IPS DF 6.9 (cell line): Measurements from ENCODE around the gene GDAP2.

Experiments used
- DNase-seq: peaks from one replicate; pipeline ENCODE4 v3.0.0-alpha.2; 2013; ENCODE audit warnings: low read depth, low spot score
- H3K27ac ChIP-seq: one replicate; pipeline ENCODE4 v1.5.1; 2013; ENCODE audit warnings: low read length, control low read depth
- H3K27me3 ChIP-seq: 2 replicates; pipeline ENCODE4 v1.6.1; 2013; ENCODE audit warnings: mild to moderate bottlenecking, low read length; ENCODE audit not compliant: control insufficient read depth, insufficient read depth
- H3K36me3 ChIP-seq: 2 replicates; pipeline ENCODE4 v1.6.1; 2013; ENCODE audit warnings: low read length; ENCODE audit not compliant: control insufficient read depth, insufficient read depth
- H3K4me1 ChIP-seq: 2 replicates; pipeline ENCODE4 v1.6.1; 2013; ENCODE audit warnings: low read length; ENCODE audit not compliant: control insufficient read depth, insufficient read depth
- H3K4me3 ChIP-seq: 2 replicates; pipeline ENCODE4 v1.5.1; 2013; ENCODE audit warnings: mild to moderate bottlenecking, low read length
- H3K9me3 ChIP-seq: 2 replicates; pipeline ENCODE4 v1.6.1; 2013; ENCODE audit warnings: low read length, inconsistent platforms; ENCODE audit not compliant: control insufficient read depth, insufficient read depth
- WGBS: extraction: QIAGEN DNeasy Blood & Tissue Kit; methylation state at CpG from one replicate; pipeline ENCODE4 v1.1.7; 2013; ENCODE audit warnings: mixed read lengths, missing lambda C conversion rate; ENCODE audit not compliant: insufficient read length, insufficient coverage; 5-methylcytosine and 5-hydroxymethylcytosine counted together

GDAP2 gene

GRCh38 chr1:117904485-117904884, 24.9 kb downstream of the GDAP2 start:
- H3K36me3 ChIP-seq, result no peaks in the 10 kb centered on the region
- DNase-seq, result no peak
- no peaks in the 10 kb centered on the region for H3K27me3 ChIP-seq
- H3K4me1 ChIP-seq, result no peaks in the 10 kb centered on the region
- no peak overlapping the region for H3K4me3 ChIP-seq
- WGBS, result no CpG with 5 or more reads among the region's 3 CpGs
- no peaks in the 10 kb centered on the region for H3K9me3 ChIP-seq
- no peak overlapping the region for H3K27ac ChIP-seq

DNA sequence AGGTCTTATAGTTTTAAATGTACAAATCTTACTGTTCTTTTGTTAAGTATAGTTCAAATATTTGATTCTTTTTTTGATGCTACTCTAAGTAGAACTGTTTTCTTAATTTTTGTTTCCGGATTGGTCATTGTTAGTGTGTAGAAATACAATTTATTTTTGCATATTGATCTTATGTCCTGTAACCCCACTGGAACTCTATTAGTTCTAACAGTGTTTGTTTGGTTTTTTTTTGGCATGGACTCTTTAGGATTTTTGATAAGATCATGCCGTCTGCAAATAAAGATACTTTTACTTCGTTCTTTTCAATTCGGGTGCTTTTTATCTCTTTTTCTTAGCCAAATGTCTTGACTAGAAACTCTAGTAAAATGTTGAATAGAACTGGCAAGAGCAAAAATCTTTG, 26.5 kb downstream of the GDAP2 start:
- Histone ChIP-seq H3K36me3 (no peaks in the 10 kb centered on the region), H3K27ac (no peak overlapping the region), H3K9me3 (no peaks in the 10 kb centered on the region), H3K4me1 (no peaks in the 10 kb centered on the region), H3K27me3 (no peaks in the 10 kb centered on the region), H3K4me3 (no peak overlapping the region)
- no peak for DNase-seq
- WGBS, result no CpG with 5 or more reads among the region's 4 CpGs

GRCh38 chr1:117899801-117900200, 29.6 kb downstream of the GDAP2 start:
- Histone ChIP-seq H3K4me1 (no peaks in the 10 kb centered on the region), H3K36me3 (no peaks in the 10 kb centered on the region; the same call in 1 of the 2 replicates), H3K27me3 (no peaks in the 10 kb centered on the region), H3K27ac (no peak overlapping the region), H3K4me3 (no peak overlapping the region), H3K9me3 (no peaks in the 10 kb centered on the region)
- no CpG with 5 or more reads among the region's 1 CpG for WGBS
- DNase-seq, result no peak

DNA sequence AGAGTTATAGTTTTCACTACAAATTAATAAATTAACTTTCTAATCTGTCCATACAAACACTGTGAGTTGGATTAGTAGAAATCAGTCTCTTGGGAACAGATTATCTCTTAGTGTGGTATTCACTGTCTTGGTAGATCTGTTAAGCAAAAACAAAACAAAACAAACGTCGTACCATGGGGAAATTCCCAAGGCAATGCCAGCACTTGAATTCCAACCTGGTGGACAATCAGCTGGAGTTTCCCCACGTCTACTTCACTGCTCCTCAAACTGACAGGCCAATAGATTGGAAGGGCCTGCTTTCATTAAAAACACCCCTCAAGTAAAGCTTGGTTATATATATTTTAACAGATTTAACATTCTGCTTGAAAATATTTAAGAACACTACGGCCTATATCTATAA, 31.9 kb downstream of the GDAP2 start:
- no peaks in the 10 kb centered on the region for H3K9me3 ChIP-seq
- no peaks in the 10 kb centered on the region; the same call in 1 of the 2 replicates for H3K36me3 ChIP-seq
- H3K4me3 ChIP-seq, result no peak overlapping the region
- no peak overlapping the region for H3K27ac ChIP-seq
- H3K4me1 ChIP-seq, result no peaks in the 10 kb centered on the region
- DNase-seq, result no peak
- no CpG with 5 or more reads among the region's 4 CpGs for WGBS
- no peaks in the 10 kb centered on the region for H3K27me3 ChIP-seq

GRCh38 chr1:117895482-117896114, 33.8 kb downstream of the GDAP2 start:
- WGBS, result no CpG with 5 or more reads among the region's 4 CpGs
- peak; percentile 22 for DNase-seq

DNA sequence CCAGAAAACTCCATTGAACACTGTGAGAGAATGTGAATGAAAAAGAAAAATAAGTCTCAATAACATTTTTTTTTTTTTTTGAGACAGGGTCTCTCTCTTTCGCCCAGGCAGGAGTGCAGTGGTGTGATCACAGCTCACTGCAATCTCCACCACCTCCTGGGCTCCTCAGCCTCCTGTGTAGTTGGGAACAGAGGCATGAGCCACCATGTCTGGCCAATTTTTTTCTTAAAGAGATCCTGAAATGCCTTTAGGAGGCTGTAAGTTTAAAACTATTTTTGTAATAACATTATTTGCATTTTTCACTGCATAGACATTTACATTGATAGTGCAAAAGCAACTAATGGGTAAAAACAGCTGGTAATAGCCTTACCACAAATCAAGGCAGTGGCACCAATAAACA, 35.3 kb downstream of the GDAP2 start:
- WGBS, result no CpG with 5 or more reads among the region's 1 CpG
- DNase-seq, result no peak
- no peaks in the 10 kb centered on the region; the same call in 1 of the 2 replicates for H3K36me3 ChIP-seq
- H3K4me3 ChIP-seq, result no peak overlapping the region
- no peaks in the 10 kb centered on the region for H3K4me1 ChIP-seq
- H3K27ac ChIP-seq, result no peak overlapping the region
- H3K9me3 ChIP-seq, result no peaks in the 10 kb centered on the region
- no peaks in the 10 kb centered on the region for H3K27me3 ChIP-seq

More at GRCh38 chr1:117895482-117896114, 33.8 kb downstream of the GDAP2 start:
- no peaks in the 10 kb centered on the region for H3K27me3 ChIP-seq
- no peak overlapping the region for H3K27ac ChIP-seq
- H3K4me1 ChIP-seq, result no peaks in the 10 kb centered on the region
- no peaks in the 10 kb centered on the region; the same call in 1 of the 2 replicates for H3K36me3 ChIP-seq
- no peaks in the 10 kb centered on the region for H3K9me3 ChIP-seq
- H3K4me3 ChIP-seq, result no peak overlapping the region

DNA sequence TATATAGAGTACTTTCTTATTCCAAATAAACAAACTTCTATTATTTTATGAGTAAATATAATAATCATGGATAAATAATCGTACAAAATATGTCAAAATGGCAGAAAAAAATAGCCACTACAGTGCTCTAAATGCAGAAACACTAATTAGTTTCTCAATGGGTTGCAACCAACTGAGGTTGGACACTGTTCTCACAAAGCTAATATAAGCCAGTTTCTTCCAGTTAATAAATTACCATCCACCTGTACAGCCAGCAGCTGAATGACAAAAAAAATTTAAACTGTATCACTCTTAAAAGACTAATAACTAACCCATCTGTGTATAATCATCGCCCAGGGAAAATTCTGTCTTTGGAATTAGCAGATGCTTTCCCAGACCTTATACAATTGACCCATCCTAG, 36.9 kb downstream of the GDAP2 start:
- Histone ChIP-seq H3K27me3 (no peaks in the 10 kb centered on the region), H3K4me1 (no peaks in the 10 kb centered on the region), H3K36me3 (no peaks in the 10 kb centered on the region; the same call in 1 of the 2 replicates), H3K4me3 (no peak overlapping the region), H3K9me3 (no peaks in the 10 kb centered on the region), H3K27ac (no peak overlapping the region)
- no CpG with 5 or more reads among the region's 2 CpGs for WGBS
- DNase-seq, result no peak

- WGBS, result no CpG with 5 or more reads among the region's 2 CpGs
- H3K27ac ChIP-seq, result no peak overlapping the region
- no peak overlapping the region for H3K4me3 ChIP-seq
- no peaks in the 10 kb centered on the region for H3K36me3 ChIP-seq
- no peak for DNase-seq
- H3K27me3 ChIP-seq, result no peaks in the 10 kb centered on the region
- H3K4me1 ChIP-seq, result no peaks in the 10 kb centered on the region
- H3K9me3 ChIP-seq, result no peaks in the 10 kb centered on the region
Measured at GRCh38 chr1:117890452-117890851, 39.0 kb downstream of the GDAP2 start.

DNA sequence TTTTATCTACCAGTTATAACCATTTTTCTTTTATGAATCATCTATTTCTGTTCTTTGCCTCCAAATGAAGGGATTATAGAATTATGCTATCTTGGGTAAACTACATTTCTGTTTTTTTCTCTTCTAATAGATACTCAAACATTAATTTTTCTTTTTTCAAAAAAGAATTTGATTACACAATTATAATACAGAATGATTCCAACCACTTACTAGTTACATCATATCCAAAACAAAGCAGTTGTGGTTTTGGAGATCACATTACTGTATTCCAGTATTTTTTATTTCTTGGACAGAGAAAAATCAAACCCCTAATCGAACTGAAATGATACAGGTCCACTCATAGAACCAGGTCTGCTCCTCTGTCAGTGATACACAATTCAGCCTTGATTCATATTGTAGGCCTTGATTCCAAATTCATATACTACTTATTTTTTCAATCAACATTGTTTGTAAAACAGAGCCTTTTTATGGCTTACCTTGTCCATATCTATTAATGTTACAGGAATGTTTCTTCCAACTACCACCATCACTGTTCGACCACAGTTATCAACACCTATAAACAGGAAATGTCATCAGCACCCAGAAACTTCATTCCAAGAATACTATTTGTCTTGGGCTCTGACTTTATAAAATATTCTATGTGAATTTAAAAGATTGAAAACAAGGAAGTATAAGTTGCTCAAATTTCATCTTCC, 43.2 kb downstream of the GDAP2 start:
- Histone ChIP-seq H3K27me3 (no peaks in the 10 kb centered on the region), H3K4me1 (no peaks in the 10 kb centered on the region), H3K4me3 (no peak overlapping the region), H3K36me3 (no peaks in the 10 kb centered on the region), H3K9me3 (no peaks in the 10 kb centered on the region), H3K27ac (no peak overlapping the region)
- WGBS, result no CpG with 5 or more reads among the region's 2 CpGs
- no peak for DNase-seq

DNA sequence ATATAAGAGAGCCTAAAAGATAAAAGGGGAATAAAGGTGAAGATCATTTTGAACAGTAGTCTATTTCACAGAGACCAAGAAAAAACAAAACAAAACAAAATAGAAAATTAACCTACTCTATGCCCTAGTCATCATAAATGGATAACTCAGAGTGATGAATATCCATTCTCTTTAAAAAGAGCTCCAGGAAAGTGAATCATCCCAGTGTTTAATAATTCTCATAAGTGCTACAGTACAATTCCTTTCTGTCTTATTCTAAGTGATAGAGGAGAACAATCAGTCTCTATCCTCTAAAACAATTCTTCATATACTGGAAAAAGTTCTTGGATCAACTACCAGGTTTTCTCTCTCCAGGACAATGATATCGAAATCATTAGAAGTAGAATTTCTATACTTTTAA, 45.8 kb downstream of the GDAP2 start:
- Histone ChIP-seq H3K9me3 (no peaks in the 10 kb centered on the region), H3K27ac (no peak overlapping the region), H3K4me3 (no peak overlapping the region), H3K27me3 (no peaks in the 10 kb centered on the region), H3K36me3 (no peaks in the 10 kb centered on the region), H3K4me1 (no peaks in the 10 kb centered on the region)
- no CpG with 5 or more reads among the region's 1 CpG for WGBS
- DNase-seq, result no peak

GRCh38 chr1:117879284-117879683, 50.1 kb downstream of the GDAP2 start:
- no peaks in the 10 kb centered on the region for H3K4me1 ChIP-seq

More at GRCh38 chr1:117879284-117879683, 50.1 kb downstream of the GDAP2 start:
- Histone ChIP-seq H3K9me3 (no peaks in the 10 kb centered on the region), H3K4me3 (no peak overlapping the region), H3K27ac (no peak overlapping the region), H3K27me3 (no peaks in the 10 kb centered on the region), H3K36me3 (no peaks in the 10 kb centered on the region)
- no CpG with 5 or more reads among the region's 1 CpG for WGBS
- no peak for DNase-seq
